BE2C (cell line): ENCODE measurements around the gene LRSAM1.

Source experiments
- DNase-seq: peaks from one replicate; pipeline ENCODE4 v3.0.0-alpha.2; 2020
- H3K27me3 ChIP-seq: fragments of 250-450 bp; sonication (Bioruptor Pico); 2 replicates; pipeline ENCODE4 v1.5.1; 2020; ENCODE audit warnings: mild to moderate bottlenecking
- H3K36me3 ChIP-seq: fragments of 250-450 bp; sonication (Bioruptor Pico); 2 replicates; pipeline ENCODE4 v1.5.1; 2020; ENCODE audit warnings: mild to moderate bottlenecking
- H3K4me1 ChIP-seq: fragments of 250-450 bp; sonication (Bioruptor Pico); 2 replicates; pipeline ENCODE4 v1.5.1; 2020
- H3K4me3 ChIP-seq: 2 replicates; pipeline ENCODE4 v1.5.1; 2011; ENCODE audit warnings: low read depth, low read length
- H3K9me3 ChIP-seq: fragments of 250-450 bp; sonication (Bioruptor Pico); 2 replicates; pipeline ENCODE4 v1.5.1; 2020
- TF ChIP-seq, protein P1 (sequence below): IDR thresholded peaks from 2 replicates; pipeline ENCODE4 v1.5.1; 2012; ENCODE audit warnings: mild to moderate bottlenecking, low read depth, low read length

Gene LRSAM1

GRCh38 chr9:127545196-127546124, 94.2 kb downstream of the LRSAM1 start:
- Histone ChIP-seq H3K4me3 (no peak overlapping the region), H3K36me3 (no peaks in the 10 kb centered on the region), H3K9me3 (no peaks in the 10 kb centered on the region), H3K4me1 (no peaks in the 10 kb centered on the region), H3K27me3 (no peaks in the 10 kb centered on the region)
- TF ChIP-seq, protein P1, sequence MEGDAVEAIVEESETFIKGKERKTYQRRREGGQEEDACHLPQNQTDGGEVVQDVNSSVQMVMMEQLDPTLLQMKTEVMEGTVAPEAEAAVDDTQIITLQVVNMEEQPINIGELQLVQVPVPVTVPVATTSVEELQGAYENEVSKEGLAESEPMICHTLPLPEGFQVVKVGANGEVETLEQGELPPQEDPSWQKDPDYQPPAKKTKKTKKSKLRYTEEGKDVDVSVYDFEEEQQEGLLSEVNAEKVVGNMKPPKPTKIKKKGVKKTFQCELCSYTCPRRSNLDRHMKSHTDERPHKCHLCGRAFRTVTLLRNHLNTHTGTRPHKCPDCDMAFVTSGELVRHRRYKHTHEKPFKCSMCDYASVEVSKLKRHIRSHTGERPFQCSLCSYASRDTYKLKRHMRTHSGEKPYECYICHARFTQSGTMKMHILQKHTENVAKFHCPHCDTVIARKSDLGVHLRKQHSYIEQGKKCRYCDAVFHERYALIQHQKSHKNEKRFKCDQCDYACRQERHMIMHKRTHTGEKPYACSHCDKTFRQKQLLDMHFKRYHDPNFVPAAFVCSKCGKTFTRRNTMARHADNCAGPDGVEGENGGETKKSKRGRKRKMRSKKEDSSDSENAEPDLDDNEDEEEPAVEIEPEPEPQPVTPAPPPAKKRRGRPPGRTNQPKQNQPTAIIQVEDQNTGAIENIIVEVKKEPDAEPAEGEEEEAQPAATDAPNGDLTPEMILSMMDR = no peak
- DNase-seq = no peak

- H3K9me3 ChIP-seq = no peaks in the 10 kb centered on the region
- TF ChIP-seq, protein P1 = no peak
- no peak for DNase-seq
Observed at GRCh38 chr9:127546125-127546832, 95.0 kb downstream of the LRSAM1 start.

GRCh38 chr9:127548352-127548881, 97.1 kb downstream of the LRSAM1 start:
- H3K9me3 ChIP-seq = no peaks in the 10 kb centered on the region
- no peak overlapping the region for H3K4me3 ChIP-seq
- H3K36me3 ChIP-seq = no peaks in the 10 kb centered on the region
- TF ChIP-seq, protein P1 = no peak
- DNase-seq = no peak
- no peaks in the 10 kb centered on the region for H3K4me1 ChIP-seq
- no peaks in the 10 kb centered on the region for H3K27me3 ChIP-seq

More at GRCh38 chr9:127546125-127546832, 95.0 kb downstream of the LRSAM1 start:
- Histone ChIP-seq H3K36me3 (no peaks in the 10 kb centered on the region), H3K4me3 (no peak overlapping the region), H3K4me1 (no peaks in the 10 kb centered on the region), H3K27me3 (no peaks in the 10 kb centered on the region)

DNA sequence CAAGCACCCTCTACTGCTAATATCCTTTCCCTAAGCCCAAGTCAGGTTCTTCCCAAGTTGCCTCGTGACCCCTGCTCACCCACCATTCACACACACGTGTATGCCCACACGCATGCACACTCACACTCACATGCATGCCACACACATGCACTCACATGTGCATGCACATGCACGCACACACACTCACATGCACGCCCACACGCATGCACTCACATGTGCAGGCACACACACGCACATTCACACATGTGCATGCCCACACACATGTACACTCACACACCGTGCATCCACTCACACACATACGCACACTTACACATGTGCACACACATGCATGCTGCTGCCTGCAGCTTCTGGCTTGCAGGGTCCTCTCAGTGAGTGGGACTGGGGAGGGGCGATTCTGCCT, 97.9 kb downstream of the LRSAM1 start:
- Histone ChIP-seq H3K27me3 (no peaks in the 10 kb centered on the region), H3K36me3 (no peaks in the 10 kb centered on the region), H3K4me1 (no peaks in the 10 kb centered on the region)

GRCh38 chr9:127549751-127550150, 98.4 kb downstream of the LRSAM1 start:
- Histone ChIP-seq H3K36me3 (no peaks in the 10 kb centered on the region), H3K4me1 (no peaks in the 10 kb centered on the region), H3K27me3 (no peaks in the 10 kb centered on the region), H3K9me3 (no peaks in the 10 kb centered on the region), H3K4me3 (no peak overlapping the region)
- TF ChIP-seq, protein P1 = no peak
- DNase-seq = no peak

More for the DNA sequence above, 97.9 kb downstream of the LRSAM1 start:
- TF ChIP-seq, protein P1 = no peak
- no peaks in the 10 kb centered on the region for H3K9me3 ChIP-seq
- no peak for DNase-seq
- no peak overlapping the region for H3K4me3 ChIP-seq

DNA sequence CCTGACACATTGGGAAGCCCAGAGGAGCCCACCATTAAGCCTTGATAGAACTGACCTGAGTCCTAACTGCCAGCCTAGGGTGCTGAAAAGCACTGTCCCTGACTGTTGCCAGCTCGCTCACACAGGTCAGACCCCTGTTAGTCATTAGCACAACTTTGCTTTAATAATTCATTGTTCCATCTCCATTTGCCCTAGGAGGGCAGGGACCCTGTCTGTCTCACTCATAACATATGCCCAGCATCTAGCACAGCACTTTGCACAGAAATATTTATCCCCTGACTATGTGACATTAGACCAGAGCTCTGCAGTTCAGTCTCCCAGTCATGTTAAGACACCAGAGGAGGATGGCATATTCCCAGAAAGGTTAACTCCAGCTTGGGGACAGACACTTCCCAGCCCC, 99.0 kb downstream of the LRSAM1 start:
- no peak for DNase-seq
- TF ChIP-seq, protein P1 = no peak
- H3K4me1 ChIP-seq = no peaks in the 10 kb centered on the region
- H3K9me3 ChIP-seq = no peaks in the 10 kb centered on the region
- H3K4me3 ChIP-seq = no peak overlapping the region
- H3K27me3 ChIP-seq = no peaks in the 10 kb centered on the region
- H3K36me3 ChIP-seq = no peaks in the 10 kb centered on the region
